AG10803 (cell line): ENCODE measurements around the gene WDR45.

Experiments
- DNase-seq: peaks from one replicate; pipeline ENCODE4 v3.0.0; 2010; ENCODE audit warnings: low read depth
- H3K4me3 ChIP-seq: 2 replicates; pipeline ENCODE4 v1.5.1; 2011; ENCODE audit warnings: mild to moderate bottlenecking, low read length, control low read depth
- TF ChIP-seq, protein P1 (sequence below): conservative IDR thresholded peaks from 2 replicates; pipeline ENCODE4 v1.5.1; 2011; ENCODE audit warnings: mild to moderate bottlenecking, low read length, control low read depth, inconsistent platforms

Gene WDR45

DNA sequence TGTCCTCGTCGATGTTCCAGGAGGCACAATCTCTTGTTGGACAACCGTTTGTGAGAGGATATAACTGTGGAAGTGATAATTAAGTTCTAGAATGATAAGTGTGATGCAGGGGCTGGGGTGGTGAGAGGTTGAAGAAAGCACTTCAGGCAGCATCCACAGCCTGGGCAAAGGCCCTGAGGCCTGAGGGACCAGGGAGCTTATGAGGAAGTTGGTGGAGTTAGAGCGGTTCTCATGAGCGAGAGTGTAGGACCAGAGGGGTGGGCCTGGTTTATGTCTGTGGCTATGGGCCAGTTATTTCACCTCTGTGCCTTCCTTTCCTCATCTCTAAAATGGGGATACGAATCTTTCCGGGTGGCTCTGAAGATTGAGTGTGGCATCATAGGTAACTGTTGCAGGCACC is 18.2 kb downstream of the WDR45 start:
- TF ChIP-seq, protein P1, sequence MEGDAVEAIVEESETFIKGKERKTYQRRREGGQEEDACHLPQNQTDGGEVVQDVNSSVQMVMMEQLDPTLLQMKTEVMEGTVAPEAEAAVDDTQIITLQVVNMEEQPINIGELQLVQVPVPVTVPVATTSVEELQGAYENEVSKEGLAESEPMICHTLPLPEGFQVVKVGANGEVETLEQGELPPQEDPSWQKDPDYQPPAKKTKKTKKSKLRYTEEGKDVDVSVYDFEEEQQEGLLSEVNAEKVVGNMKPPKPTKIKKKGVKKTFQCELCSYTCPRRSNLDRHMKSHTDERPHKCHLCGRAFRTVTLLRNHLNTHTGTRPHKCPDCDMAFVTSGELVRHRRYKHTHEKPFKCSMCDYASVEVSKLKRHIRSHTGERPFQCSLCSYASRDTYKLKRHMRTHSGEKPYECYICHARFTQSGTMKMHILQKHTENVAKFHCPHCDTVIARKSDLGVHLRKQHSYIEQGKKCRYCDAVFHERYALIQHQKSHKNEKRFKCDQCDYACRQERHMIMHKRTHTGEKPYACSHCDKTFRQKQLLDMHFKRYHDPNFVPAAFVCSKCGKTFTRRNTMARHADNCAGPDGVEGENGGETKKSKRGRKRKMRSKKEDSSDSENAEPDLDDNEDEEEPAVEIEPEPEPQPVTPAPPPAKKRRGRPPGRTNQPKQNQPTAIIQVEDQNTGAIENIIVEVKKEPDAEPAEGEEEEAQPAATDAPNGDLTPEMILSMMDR, result no peak
- H3K4me3 ChIP-seq, result no peak overlapping the region

GRCh38 chrX:49060914-49061313 is 18.8 kb downstream of the WDR45 start:
- TF ChIP-seq, protein P1, result no peak
- no peak overlapping the region for H3K4me3 ChIP-seq
- no peak for DNase-seq

More for the DNA sequence above, 18.2 kb downstream of the WDR45 start:
- no peak for DNase-seq

DNA sequence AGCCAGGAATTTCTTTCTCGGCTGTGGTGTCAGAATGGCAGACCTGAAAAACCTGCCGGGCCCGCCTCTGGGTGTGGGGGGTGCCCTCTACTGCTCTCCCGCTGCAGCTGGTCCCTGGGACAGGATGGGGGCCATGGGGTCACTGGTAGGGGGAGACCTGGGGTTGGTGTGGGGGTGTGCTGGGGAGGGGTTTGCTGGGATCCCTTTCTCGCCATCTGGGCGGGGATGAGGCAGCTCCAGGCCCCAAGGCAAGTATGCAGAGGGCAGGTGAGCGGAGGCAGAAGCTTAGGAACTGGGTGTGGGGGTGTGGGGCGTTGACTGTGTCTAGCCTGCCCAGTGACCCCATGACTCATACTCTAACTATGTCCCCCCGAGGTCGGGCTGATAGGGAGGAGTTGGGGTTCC is 20.0 kb downstream of the WDR45 start:
- no peak overlapping the region for H3K4me3 ChIP-seq
- TF ChIP-seq, protein P1, result no peak
- no peak for DNase-seq

- TF ChIP-seq, protein P1, result no peak
- no peak for DNase-seq
- H3K4me3 ChIP-seq, result no peak overlapping the region
Measured at GRCh38 chrX:49059201-49059600, 20.5 kb downstream of the WDR45 start.

GRCh38 chrX:49058794-49059193 is 20.9 kb downstream of the WDR45 start, which contains the start of gene CCDC120:
TSS of gene CCDC120 (plus strand) at chrX:49058999. CDS start at chrX:49062042, 3,043 bp downstream.
- TF ChIP-seq, protein P1, result no peak
- no peak within 1 kb of the TSS for H3K4me3 ChIP-seq
- no peak for DNase-seq

DNA sequence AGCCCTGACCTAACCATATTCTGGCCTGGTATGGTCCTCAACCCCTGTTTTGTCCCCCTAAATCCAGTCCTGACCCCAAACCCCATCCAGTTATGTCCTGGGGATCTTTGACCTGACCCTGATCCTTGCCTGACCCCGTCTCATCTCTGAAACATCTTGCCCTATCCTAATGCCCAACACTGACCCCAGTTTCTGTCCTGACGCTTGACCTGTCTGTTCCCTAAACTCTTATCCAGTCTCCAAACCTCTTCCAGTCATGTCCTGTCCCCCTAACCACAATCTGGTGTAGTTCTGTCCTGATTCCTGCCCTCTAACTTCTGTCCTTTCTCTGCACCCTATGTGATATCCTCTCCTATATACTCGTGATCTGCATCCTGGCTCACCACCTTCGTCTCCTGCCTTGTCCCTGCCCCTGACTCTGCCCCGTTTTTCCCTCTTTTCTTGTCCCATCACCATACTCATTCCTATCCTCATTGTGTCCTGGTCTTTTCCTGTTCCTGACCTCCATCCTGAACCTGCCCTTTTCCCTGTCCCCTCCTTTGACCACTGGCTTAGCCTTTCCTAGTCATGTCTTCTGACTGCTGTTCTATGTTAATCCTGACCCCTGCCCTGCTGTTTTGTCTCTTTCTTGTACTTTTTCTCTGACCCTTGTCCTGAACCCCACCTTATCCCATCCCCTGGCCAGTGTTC is 25.5 kb downstream of the WDR45 start:
- TF ChIP-seq, protein P1, result no peak
- peak overlapping the region; percentile 54 for H3K4me3 ChIP-seq
- no peak for DNase-seq
